Body of pancreas (tissue), 4 donors: ENCODE measurements around the gene MTRFR. TPM values are rescaled to one million over a fixed set of nuclear protein-coding genes. Genes with fewer than 3 reads are reported as not detected.

Experiments used
- ATAC-seq: fragments of 150-250 bp; one replicate; pipeline ENCODE4 v1.9.1; 2016
- DNase-seq, 4 donors: peaks; one replicate each; pipeline ENCODE4 v3.0.0-alpha.2; 2019
- H3K27ac ChIP-seq, 4 donors: fragments of 200-600 bp; sonication (generic); 1 replicate in 3 of 4; 2 replicates in 1 of 4; pipeline versions ENCODE4 v1.5.1 to v1.6.1; 2016 to 2019; ENCODE audit warnings: mild to moderate bottlenecking in 1 of 4, mixed read lengths in 1 of 4, moderate library complexity in 1 of 4
- H3K27me3 ChIP-seq, 2 donors: fragments of 200-600 bp; sonication (generic); one replicate each; pipeline ENCODE4 v1.6.0; 2016; ENCODE audit warnings: mild to moderate bottlenecking in 1 of 2
- H3K36me3 ChIP-seq, 2 donors: fragments of 200-600 bp; sonication (generic); replicated peaks in 1 of 2; 2 replicates each; pipeline ENCODE4 v1.5.1; 2016; ENCODE audit warnings: low read depth in 2 of 2; ENCODE audit not compliant: insufficient read depth in 1 of 2
- H3K4me1 ChIP-seq: fragments of 200-600 bp; sonication (generic); one replicate; pipeline ENCODE4 v1.6.0; 2016
- H3K4me3 ChIP-seq, 2 donors: fragments of 200-600 bp; sonication (generic); 1 replicate in 1 of 2; 2 replicates in 1 of 2; pipeline ENCODE4 v1.5.1; 2016 to 2019
- H3K9me3 ChIP-seq, 3 donors: fragments of 200-600 bp; sonication (generic); 1 replicate in 2 of 3; 2 replicates in 1 of 3; pipeline ENCODE4 v1.5.1; 2016
- POLR2A ChIP-seq, 3 donors: fragments of 450-650 bp; IDR thresholded peaks; one replicate each; pipeline ENCODE4 v1.6.1; 2016; ENCODE audit warnings: antibody characterized with exemption in 3 of 3, mild to moderate bottlenecking in 2 of 3
- WGBS, 2 donors: methylation state at CpG; one replicate each; pipeline ENCODE4 v1.1.5; 2017; 5-methylcytosine and 5-hydroxymethylcytosine counted together
- intact Hi-C: fragments of 100-400 bp; cut with DNase I; formaldehyde crosslinking; loops from one replicate; pipeline ENCODE4 v1.15.1; 2023
- total RNA-seq, 2 donors: library from RNA; depleted of rRNA; stranded (reverse); fragments of >200 nt; gene quantifications; one replicate each; pipeline ENCODE4 v1.1.0, GENCODE V29; 2016
- TF ChIP-seq, protein P1 (sequence below), 7 experiments: fragments of 450-650 bp in 4 of 7; fragments of 200-600 bp in 3 of 7; sonication (generic) in 3 of 7; IDR thresholded peaks; one replicate each; pipeline ENCODE4 v1.5.1; 2016 to 2019; ENCODE audit warnings: antibody characterized with exemption in 7 of 7

MTRFR gene
- total RNA-seq, 2 donors from 2014 or later, result 4.9 to 8.2 TPM

DNA sequence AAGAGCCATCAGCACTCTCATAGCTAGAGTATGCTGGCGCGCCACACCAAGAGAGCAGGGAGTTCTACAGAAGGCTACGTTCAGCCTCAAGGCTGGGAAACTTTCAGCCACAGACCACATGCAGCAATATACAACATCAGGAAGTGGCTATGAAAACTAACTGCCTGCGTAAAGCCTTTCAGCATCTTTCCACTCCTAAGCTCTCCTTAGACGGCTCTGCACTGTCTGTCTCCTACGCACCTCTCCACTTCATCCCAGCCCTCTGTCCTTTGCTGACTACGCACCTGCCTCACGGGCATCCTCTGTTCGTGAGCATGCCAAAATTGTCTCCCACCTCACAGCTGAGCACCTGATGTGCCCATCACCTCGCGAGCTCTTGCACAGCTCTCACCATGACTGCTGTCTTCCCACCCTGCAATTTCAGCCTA lies 10.0 kb upstream of the MTRFR start:
- Histone ChIP-seq H3K36me3 (peaks cover 0 to 1% of the 10 kb centered on the region in 2 donors), H3K27ac (no peak overlapping the region), H3K4me3 (no peak overlapping the region), H3K4me1 (no peaks in the 10 kb centered on the region), H3K9me3 (no peaks in the 10 kb centered on the region), H3K27me3 (no peaks in the 10 kb centered on the region)
- no peak for ATAC-seq
- 84 to 94% methylated on average over 11 of the region's 11 CpGs for WGBS, 2 donors
- no peak for DNase-seq
- intact Hi-C loops, result no loop called here
- no peak for TF ChIP-seq POLR2A (IDR thresholded peaks at IDR 0.05)
- TF ChIP-seq, protein P1, sequence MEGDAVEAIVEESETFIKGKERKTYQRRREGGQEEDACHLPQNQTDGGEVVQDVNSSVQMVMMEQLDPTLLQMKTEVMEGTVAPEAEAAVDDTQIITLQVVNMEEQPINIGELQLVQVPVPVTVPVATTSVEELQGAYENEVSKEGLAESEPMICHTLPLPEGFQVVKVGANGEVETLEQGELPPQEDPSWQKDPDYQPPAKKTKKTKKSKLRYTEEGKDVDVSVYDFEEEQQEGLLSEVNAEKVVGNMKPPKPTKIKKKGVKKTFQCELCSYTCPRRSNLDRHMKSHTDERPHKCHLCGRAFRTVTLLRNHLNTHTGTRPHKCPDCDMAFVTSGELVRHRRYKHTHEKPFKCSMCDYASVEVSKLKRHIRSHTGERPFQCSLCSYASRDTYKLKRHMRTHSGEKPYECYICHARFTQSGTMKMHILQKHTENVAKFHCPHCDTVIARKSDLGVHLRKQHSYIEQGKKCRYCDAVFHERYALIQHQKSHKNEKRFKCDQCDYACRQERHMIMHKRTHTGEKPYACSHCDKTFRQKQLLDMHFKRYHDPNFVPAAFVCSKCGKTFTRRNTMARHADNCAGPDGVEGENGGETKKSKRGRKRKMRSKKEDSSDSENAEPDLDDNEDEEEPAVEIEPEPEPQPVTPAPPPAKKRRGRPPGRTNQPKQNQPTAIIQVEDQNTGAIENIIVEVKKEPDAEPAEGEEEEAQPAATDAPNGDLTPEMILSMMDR (IDR thresholded peaks at IDR 0.05), result no peak

DNA sequence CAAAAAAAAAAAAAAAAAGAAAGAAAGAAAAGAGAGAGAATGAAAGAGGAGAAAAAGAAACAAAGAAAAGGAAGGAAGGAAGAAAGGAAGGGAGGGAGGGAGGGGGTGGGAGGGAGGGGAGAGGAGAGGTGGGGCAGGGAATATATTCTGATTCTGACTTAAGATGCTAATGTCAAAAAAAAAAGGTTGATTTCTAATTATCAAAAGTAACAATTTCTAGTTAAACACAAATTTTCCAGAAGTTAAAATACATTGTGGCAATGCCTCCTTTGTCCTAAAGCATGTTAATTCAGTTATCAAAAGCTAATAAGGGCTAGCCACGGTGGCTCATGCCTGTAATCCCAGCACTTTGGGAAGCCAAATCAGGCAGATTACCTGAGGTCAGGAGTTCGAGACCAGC lies 7.8 kb upstream of the MTRFR start:
- ATAC-seq, result no peak
- Histone ChIP-seq H3K9me3 (no peaks in the 10 kb centered on the region), H3K27me3 (no peaks in the 10 kb centered on the region), H3K36me3 (peaks cover 0 to 1% of the 10 kb centered on the region in 2 donors), H3K4me1 (no peaks in the 10 kb centered on the region), H3K27ac (no peak overlapping the region), H3K4me3 (no peak overlapping the region)
- no peak for DNase-seq
- intact Hi-C loops, result no loop called here
- TF ChIP-seq, protein P1 (IDR thresholded peaks at IDR 0.05), result no peak
- TF ChIP-seq POLR2A (IDR thresholded peaks at IDR 0.05), result no peak
- WGBS, 2 donors, result 80 to 92% methylated on average over 2 of the region's 2 CpGs

DNA sequence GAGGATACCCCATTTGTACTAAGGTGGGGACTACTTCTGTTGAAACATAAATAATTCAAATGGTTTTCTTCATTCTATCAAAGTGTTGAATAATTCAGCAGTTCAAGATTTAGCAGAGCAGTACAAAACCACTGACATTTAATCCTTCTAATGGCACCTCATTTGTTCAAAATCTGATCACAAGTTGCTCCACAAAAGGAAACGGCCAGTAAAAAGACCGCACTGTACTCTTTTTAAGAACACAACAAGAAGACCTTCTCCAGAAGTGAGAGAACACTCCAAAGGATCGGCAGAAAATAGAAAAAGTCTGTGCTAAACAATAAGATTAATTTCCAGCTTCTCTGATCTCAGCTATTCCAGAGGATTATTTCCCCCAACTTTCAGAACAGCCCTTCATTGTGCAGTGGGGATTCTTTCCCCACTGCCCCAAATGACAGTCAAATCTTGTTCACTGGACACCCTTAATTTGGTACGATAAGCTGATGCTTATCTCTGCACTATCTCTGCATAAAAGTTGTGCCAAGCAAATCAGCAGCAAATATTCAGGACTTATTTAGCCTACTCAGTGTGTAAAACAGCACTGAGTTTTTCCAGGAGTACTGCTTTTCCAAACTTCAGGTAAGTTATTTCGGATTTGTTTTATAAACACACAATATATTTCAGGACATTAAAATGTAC lies 5.5 kb upstream of the MTRFR start:
- ATAC-seq, result no peak
- no peak for DNase-seq
- H3K27me3 ChIP-seq, result no peaks in the 10 kb centered on the region
- peaks cover 6% of the 10 kb centered on the region for H3K4me1 ChIP-seq
- 52 to 53% methylated on average over 5 of the region's 5 CpGs for WGBS, 2 donors
- TF ChIP-seq, protein P1 (IDR thresholded peaks at IDR 0.05), result no peak
- TF ChIP-seq POLR2A (IDR thresholded peaks at IDR 0.05), result no peak
- intact Hi-C loops, result no loop called here
- H3K4me3 ChIP-seq, result no peak overlapping the region
- H3K9me3 ChIP-seq, result no peaks in the 10 kb centered on the region
- no peaks in the 10 kb centered on the region for H3K36me3 ChIP-seq
- H3K27ac ChIP-seq, result no peak overlapping the region

DNA sequence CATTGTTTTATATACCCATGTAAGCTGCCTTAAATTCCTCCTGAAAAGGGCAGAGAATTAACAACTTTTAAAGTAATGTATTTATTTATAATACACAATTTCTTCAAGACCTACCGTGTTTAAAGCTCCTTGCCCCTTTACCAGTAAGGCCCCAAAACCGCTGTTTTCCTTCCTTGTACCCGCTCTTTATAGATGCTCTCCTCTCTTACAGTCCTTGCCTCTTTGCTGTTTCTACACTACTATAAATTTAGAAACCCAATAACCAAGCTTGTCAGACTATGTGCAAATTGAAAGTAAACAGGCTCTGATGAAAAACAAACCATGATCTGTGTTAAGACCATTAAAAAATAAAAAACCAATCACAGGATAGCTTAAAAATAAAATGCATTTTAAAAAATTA lies 4.2 kb upstream of the MTRFR start:
- H3K4me3 ChIP-seq, result no peak overlapping the region
- intact Hi-C loops, result no loop called here
- no peaks in the 10 kb centered on the region for H3K9me3 ChIP-seq
- peaks cover 7% of the 10 kb centered on the region for H3K4me1 ChIP-seq
- no peaks in the 10 kb centered on the region for H3K27me3 ChIP-seq
- H3K27ac ChIP-seq, result no peak overlapping the region
- 66 to 93% methylated on average over 3 of the region's 3 CpGs for WGBS, 2 donors
- TF ChIP-seq, protein P1 (IDR thresholded peaks at IDR 0.05), result no peak
- no peak for TF ChIP-seq POLR2A (IDR thresholded peaks at IDR 0.05)
- DNase-seq, result no peak
- no peak for ATAC-seq
- no peaks in the 10 kb centered on the region for H3K36me3 ChIP-seq

DNA sequence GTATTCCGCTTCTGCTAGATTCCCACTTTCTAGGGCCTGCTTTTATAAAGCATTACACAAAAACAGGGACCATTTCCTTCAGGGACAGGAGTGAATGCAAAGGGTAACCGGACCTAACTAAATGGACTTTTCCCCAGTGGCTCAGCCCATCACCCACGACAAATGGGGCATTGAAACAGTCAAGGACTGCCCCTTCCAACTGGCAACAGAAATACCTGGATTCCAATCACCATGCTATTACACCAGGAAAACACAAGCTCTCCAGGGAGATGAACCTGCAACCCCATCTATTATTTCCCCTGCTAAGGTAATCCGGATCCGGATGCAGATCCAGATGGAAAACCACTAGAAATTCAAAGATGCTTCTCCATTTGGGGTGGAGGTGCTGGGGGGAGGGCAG lies 1.3 kb upstream of the MTRFR start:
- no peaks in the 10 kb centered on the region for H3K27me3 ChIP-seq
- TF ChIP-seq, protein P1 (IDR thresholded peaks at IDR 0.05), result no peak
- no peak for TF ChIP-seq POLR2A (IDR thresholded peaks at IDR 0.05)
- no peak for ATAC-seq
- no peak for DNase-seq
- intact Hi-C loops, result no loop called here
- peaks cover 21% of the 10 kb centered on the region for H3K4me1 ChIP-seq
- WGBS, 2 donors, result 17 to 22% methylated on average over 5 of the region's 5 CpGs
- H3K4me3 ChIP-seq, result peak overlapping the region in 1 of 2 donors; percentile 51
- H3K36me3 ChIP-seq, result no peaks in the 10 kb centered on the region
- H3K9me3 ChIP-seq, result no peaks in the 10 kb centered on the region
- peak overlapping the region in 3 of 4 donors; percentile 79 to 91 (median 86) for H3K27ac ChIP-seq
